NOMO-1 treated with dmso at 0.1 percent for 144 hours (cell line): ENCODE results near the gene RPS2.

Experiments used
- DNase-seq: peaks from one replicate; lab custom pipeline; 2025; ENCODE audit not compliant: unreplicated experiment; lab: John Stamatoyannopoulos, UW

Gene RPS2

DNA sequence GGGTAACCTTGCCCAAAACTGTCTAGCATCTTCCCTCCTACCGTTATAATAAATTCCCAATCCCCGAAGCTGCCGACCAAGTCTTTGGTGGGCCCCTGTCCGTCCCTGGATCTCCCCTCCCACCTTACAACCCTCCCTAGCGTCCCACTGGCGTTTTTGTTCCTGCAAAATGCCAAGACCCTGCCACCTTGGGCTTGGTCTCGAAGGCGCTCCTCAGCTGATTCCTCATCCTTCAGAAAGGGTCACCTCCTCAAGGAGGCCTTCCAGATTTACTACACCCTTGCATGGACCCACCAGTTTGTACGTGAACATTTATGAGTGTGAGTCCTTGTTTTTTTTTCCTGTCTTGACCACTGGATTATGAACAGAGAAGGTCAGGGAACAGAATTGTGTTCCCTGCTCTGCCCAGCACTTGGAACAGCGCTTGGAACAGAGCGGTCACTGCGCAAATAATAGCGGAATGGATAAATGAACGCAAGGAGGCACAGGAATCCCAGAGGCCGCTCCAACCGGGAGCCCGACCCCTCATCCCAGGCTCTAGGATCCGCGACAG, 18.4 kb upstream of the RPS2 start:
- DNase-seq, result no peak

DNA sequence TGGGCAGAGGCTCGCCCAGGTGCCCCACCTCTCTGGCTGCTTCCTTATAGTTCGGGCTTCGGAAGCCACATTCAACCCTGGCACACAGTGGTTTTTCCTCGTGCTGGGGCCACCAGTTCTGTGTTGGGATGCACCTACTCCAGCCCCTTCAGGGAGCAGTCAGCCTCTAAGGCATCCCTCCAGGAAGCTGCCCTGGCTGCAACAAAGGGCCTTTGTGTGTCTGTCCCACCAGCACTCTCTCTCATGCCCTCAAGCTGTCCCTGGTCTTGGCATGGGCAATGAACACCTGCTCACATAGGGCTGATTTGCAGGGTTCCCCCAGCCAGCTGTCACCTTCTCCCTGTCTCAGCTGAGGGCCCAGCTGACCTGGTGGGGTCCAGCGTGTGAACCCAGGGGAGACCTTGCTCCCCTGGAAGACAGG, 17.4 kb upstream of the RPS2 start:
- no peak for DNase-seq

DNA sequence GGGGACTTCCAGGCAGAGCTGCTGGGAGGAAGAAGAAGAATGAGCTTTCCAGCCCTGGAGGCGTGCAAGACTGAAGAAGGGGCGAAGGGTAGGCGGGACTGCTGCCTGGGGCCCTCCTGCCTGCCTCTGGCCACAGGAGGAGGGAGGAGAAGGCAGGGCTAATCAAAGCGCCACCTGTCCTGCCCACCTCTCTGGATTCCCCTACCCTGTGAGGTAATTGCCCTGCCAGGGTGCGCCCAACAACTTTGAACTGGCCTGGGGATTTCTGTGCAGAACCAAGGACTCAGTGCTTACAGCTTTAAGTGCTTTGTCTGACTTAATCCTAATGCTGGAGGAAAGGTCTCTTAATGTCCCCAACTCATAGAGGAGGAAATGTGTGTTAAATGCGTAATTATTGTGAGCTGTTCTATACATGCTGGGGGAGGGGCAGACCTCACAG, 16.8 kb upstream of the RPS2 start, which contains the start of gene NOXO1:
NOXO1 (minus strand) TSS at position 72 of the 439 bp plus-strand sequence. CDS start 290 bp downstream, outside the sequence.
- DNase-seq, result no peak

DNA sequence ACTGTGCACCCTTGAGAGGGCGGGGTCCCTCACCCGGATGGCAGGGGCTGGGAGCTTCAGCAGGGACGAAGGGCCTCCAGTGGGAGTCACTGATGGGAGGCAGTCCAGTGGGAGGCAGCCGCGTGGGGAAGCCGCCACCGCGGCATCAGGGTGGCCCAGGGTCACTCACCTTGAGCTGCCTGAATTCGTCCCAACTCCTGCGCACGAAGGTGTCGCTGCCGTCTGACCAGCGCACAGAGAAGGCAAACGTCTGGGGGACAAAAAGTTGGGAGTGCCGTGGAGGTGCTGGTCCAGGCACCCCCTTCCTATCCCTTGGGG, 16.1 kb upstream of the RPS2 start:
- DNase-seq, result no peak

DNA sequence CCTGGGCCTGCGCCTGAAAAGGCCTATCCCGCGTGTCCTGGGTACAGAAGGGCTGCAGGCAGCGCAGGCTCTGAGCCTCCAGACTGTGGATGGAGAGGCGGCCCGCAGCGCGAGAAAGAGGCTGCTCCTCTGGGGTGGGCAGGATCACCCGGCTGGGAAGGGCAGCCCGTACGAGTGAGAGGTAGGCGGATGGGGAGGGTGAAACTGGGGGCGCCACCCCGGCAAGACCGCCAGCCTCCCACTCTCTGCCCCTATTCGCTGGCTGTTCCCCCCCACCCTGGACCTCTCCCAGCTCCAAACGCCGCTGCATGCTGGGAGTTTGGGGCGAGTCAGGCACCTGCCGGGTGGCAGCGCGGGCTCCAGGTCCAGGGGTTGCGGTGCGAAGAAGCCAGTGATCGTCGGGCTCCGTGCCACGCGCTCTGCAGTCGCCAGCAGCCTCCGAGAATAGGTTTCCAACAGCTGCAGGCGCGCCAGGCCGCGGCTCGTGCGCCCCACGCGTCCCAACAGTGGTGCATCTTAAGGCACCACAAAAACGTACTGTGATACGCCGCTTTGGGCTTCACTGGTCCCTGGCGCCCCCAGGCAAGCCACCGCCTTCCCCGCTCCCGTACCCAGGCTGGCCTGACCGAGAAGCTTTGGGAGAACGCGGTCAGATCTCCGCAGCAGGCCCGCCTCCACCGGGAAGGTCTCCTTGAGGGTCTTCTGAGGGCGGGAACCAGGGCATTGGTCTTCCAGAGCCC, 15.6 kb upstream of the RPS2 start:
- no peak for DNase-seq

DNA sequence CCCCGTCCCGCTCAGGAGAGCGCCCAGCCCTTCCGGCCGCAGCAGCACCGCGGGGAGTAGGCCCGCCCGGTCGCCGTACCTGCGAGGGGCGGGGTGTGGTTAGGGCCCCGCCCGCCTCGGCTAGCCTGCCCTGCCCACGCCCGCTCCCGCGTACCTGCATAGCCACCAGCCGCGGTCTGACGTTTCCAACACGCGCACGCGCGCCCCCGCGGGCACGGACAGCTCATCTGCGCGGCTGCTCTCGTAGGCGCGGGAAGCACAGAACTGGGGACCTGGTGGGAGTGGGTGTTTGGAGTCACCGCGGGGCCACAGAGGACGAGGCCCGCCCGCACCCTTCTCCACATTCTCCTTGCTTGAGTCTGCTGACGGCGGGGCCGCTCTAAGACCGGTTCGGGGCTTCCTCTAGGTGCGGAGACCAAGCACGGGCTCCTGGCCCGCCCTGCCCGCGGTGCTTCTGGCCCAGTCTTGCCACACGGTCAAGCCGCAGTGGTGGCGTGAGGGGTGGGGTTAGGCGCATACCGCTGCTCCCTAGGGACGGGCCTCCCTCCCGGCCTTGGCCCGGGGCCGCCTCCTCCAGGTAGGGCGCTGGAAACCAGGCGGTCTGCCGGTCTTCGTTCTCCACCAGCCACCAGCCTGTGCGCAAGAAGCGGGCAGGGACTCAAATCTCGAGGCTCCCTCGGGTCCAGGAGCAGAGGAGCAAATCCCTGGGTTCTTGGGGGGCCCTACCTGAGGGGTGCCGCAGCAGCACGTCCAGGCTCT, 14.8 kb upstream of the RPS2 start:
- DNase-seq, result no peak

DNA sequence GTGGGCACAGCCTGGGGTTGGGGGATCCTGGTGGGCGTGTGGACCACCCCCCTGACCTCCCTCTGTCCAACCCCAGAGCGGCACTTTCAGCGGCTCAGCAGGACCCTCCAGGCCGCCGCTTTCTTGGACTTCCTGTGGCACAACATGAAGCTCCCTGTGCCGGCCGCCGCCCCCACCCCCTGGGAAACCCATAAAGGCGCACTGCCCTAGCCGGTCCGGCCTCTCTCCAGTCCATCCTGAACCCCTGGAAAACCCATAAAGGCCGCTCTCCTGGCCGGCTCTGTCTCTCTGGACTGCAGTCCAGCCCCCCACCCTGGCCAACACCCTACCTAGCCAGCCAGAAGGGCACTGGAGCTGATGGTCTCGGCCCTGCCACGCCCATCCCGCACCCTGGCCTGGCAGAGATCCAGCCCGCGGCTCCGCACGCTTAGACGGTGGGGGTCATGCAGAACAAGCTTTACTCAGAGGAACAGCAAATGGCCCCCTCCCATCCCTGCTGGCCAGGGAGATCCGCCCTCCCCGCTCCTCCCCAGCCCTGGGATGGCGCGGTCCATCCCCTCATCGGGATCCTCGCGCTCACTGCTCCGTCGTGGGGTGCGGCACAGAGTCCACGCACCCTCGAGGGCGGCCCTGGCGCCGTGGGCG, 14.0 kb upstream of the RPS2 start:
- no peak for DNase-seq

DNA sequence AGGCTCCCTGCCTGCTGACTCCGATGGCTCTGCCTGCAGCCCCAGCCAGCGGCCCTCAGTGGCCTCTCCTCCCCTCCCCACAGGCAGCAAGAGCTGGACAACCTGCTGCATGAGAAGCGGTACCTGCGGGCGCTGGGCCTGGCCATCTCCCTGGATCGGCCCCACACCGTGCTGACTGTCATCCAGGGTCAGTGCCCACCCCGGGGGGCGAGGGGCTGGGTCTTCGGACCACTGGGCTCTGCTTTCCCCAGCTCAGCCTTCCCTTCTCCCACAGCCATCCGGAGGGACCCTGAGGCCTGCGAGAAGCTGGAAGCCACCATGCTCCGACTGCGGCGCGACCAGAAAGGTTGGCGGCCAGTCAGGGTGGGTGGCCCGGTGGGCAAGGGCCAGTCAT, 13.2 kb upstream of the RPS2 start:
- no peak for DNase-seq

DNA sequence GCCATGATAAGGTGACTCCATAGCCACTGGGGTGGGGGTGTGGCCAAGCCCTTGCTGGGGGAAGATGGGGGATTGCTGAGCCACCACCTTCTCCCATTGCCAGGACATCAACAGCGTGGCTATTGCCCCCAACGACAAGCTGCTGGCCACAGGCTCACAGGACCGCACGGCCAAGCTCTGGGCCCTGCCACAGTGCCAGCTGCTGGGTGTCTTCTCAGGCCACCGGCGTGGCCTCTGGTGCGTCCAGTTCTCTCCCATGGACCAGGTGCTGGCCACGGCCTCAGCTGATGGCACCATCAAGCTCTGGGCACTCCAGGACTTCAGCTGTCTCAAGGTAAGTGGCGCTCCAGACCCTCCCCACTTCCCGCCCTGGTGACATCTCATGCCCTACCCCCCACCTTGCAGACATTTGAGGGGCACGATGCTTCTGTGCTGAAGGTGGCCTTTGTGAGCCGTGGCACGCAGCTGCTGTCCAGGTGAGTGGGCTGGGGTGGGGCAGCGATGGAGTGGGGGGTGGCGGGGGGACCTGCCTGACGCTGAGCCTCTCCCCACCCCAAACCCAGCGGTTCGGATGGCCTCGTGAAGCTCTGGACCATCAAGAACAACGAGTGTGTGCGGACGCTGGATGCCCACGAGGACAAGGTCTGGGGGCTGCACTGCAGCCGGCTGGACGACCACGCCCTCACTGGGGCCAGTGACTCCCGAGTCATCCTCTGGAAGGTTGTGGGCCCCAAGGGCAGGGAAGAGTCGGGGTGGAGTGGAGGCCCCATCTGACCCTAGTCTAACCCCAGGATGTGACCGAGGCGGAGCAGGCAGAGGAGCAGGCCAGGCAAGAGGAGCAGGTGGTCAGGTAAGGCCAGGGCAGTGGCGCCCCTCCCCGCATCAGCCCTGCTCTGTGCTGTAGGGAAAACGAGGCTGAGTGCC, 12.6 kb upstream of the RPS2 start:
- DNase-seq, result no peak

DNA sequence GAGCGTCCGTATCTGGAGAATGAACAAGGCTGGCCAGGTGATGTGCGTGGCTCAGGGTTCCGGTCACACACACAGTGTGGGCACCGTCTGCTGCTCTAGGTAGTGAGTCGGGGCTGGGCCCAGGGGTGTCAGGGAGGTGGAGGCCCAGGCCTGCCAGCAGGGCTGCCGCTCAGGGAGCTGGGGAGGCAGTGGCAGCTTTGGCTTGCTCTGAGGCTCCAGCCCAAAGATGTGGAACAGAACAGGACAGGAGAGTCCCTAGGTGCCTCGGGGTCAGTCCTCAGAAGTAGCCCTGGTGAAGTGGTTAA, 11.5 kb upstream of the RPS2 start:
- DNase-seq, result no peak

DNA sequence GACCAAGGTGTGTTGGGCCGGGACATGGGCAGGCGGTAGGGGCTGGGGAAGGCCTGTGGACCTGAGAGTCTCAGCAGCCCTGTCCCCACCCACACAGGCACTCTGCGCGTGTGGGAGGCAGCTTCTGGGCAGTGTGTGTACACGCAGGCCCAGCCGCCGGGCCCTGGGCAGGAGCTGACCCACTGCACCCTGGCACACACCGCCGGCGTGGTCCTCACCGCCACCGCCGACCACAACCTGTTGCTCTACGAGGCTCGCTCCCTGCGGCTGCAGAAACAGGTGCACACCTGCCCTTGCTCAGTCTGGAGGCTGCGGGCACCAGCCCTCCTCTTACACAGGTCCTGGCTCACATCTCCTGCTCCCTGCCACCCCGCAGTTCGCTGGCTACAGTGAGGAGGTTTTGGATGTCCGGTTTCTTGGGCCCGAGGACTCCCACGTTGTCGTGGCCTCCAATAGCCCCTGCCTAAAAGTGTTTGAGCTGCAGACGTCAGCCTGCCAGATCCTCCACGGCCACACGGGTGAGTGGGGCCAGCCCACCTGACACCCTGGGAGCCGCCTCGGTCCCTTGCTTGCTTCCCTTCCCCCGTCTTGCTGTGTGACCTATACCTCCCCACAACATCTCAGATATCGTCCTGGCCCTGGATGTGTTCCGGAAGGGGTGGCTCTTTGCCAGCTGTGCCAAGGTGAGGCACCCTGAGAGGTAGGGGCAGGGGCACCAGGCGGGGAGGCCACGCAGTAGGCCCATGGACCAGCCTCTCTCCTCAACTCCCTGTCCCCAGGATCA, 11.0 kb upstream of the RPS2 start:
- no peak for DNase-seq

DNA sequence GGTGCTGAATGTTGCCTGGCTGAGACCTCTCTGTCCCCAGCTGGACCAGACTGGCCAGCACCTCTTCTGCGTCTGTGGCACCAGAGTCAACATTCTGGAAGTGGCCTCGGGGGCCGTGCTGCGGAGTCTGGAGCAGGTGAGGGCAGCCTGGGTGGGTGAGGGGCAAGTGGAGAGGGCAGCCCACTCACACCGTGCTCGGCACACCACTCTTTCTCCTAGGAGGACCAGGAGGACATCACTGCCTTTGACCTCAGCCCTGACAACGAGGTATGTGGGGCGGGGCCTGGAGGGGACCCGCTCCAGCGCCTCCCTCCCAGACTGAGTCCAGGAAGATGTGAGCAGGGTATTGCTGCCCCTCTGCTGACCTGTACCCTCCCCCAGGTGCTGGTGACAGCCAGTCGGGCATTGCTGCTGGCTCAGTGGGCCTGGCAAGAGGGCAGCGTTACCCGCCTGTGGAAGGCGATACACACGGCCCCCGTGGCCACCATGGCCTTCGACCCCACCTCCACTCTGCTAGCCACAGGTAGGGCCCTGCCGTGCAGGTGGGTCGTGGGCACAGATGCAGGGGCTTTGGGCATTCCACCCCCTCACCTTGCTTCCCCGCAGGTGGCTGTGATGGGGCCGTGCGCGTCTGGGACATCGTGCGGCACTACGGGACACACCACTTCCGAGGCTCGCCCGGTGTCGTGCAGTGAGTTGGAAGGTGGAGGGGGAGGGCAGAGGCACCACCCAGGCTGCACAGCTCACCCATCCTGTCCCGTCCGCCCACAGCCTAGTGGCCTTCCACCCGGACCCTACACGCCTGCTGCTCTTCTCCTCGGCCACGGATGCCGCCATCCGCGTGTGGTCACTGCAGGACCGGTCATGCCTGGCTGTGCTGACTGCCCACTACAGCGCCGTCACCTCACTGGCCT, 9.8 kb upstream of the RPS2 start:
- DNase-seq, result no peak

DNA sequence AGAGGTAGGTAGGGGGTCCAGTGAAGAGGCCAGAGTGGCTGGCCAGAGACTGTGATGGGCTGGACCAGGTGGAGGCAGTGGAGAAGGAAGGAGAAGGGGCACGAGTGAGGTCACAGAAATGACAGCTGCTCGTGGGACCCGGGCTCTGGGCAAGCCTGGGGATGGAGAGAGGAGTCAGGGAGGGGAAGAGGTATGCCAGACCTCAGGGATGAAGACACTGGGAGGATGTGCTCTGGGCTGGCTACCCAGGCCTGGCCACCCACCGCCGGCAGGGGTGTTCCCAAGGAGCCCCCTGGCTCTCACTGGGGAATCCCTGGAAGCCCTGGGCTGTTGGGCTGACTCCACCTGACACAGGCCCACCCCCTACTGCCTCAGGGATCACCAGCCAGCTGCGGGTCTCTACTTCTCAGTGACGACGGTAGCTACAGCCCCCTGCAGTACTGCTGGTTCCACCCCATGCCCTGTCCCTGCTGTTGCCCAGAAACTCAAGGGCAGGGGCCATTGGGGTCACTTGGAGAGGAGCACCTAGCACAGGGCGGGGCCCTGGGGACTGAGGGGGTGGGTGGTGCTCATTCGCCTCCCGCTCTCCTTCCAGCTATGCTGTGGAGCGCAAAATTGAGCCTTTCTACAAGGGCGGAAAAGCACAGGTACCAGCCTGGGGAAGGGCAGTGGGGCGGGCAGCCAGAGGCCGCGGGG, 9.0 kb upstream of the RPS2 start:
- no peak for DNase-seq

DNA sequence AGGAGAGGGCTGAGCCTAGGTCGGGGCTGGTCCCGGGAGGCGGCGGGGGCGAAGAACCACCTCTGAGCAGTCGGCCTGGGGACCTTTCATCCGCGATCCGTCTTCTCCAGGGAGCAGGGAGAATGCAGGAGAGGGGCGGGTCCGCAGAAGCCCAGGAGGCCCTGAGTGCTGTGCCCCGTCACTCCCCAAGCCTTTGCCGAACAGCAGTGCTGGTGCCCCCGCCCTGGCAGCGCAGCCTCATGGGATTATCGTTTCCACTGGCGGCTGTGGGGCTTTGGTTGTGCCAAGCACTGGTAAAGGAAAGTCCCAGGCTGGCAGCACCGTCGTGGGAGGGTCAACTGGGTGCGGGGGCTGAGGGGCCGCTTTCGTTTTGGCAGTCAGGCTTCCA, 7.9 kb upstream of the RPS2 start:
- no peak for DNase-seq

DNA sequence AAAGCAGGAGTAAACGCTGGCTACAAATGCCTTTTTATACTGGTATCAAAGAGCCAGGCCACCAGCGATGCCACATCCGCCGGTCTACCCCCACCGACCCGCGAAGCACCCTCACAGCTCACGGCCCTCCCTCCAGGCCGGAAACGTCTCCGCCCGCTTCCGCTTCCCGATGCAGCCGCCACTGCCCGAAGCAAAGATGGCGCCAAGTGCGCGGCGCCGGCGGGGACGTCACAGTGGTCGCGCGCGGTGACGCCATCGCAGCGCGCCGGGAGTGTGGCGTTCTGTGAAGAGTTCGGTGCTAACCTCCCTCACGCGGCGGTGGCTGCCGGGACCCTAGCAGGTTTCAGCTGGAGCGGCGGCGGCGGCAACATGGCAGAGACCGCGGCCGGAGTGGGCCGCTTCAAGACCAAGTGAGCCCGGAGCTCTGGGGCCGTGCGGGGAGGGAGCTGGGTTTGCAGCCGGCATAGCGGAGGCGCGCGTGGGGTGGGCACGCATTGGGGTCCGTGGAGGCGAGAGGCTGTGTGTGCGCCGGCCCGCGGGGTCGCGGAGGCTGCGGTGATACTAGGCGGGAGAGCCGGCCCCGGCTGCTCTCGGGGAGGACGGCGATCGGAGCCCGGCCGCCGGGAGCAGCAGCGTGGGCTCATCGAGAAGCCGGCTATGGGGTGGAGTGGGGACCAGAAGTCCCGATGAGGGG, 7.3 kb upstream of the RPS2 start, which contains the start of gene TBL3:
TBL3 (plus strand) TSS at position 258 of the 694 bp plus-strand sequence; CDS start at position 370, 112 bp downstream.
- peak; percentile 95 for DNase-seq

DNA sequence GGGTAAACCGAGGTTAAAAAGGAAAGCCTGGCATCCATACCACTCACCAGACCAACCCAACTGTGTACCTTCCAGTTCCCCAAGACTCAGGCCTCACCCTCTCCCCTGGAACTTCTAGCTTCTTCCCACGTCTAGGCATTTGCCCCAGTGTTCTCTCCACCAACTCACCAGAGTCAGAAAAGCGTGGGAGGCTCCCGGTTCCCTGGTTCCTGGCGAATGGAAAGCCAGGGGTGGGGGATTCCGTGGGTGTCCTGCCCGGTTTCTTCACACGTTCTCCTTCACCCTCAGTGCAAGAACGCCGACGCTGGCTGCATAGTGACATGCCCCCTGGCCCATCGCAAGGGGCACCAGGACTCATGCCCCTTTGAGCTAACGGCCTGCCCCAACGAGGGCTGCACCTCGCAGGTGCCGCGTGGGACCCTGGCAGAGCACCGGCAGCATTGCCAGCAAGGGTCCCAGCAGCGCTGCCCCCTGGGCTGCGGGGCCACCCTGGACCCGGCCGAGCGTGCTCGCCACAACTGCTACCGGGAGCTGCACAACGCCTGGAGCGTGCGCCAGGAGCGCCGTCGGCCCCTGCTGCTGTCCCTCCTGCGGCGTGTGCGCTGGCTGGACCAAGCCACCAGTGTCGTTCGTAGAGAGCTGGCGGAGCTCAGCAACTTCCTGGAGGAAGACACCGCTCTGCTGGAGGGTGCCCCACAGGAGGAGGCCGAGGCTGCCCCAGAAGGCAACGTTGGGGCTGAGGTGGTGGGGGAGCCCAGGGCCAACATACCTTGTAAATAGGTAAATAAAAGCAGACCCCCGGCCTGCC, 3.7 kb upstream of the RPS2 start:
- no peak for DNase-seq

DNA sequence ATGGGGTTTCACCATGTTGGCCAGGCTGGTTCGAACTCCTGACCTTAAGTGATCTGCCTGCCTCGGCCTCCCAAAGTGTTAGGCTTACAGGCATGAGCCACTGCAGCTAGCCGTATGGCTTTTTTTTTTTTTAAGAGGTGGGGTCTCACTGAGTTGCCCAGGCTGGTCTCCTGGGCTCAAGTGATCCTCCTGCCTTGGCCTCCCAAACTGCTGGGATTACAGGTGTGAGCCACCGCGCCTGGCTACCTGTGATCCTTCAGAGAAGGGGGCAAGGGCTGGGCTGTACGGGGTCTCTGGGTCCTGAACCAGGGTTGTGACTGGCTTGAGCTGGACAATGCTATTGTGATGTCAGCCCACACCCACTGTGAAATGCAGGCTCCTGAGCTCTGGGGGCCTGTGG, 1.8 kb upstream of the RPS2 start, which contains the start of gene RNF151:
RNF151 (plus strand) TSS at position 397 of the 400 bp plus-strand sequence. CDS start 26 bp downstream, outside the sequence.
- no peak for DNase-seq
